Activated CD4-positive, alpha-beta T cell treated with anti-CD3 and anti-CD28 coated beads for 48 hours (primary cell): ENCODE results near the gene MRNIP.

Experiments used
- DNase-seq: peaks from one replicate; pipeline ENCODE4 v3.0.0-alpha.2; 2020

Gene MRNIP

DNA sequence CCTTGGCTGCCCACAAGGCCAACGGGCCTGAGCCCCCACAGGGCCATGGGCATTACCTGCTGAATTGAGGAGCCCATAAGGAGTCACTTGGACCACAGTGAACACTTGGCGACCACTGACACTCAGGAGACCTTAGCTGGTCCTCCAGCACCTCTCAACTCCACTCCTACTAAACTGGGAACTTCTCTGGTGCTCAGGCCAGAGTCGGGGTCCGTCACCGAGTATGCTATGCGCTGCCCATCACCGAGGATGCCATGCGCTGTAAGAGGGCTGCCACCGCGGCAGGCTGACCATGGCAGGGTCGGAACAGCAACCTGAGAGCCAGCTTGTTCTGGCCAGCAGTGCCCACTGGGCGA, 38.5 kb downstream of the MRNIP start:
- DNase-seq: no peak

DNA sequence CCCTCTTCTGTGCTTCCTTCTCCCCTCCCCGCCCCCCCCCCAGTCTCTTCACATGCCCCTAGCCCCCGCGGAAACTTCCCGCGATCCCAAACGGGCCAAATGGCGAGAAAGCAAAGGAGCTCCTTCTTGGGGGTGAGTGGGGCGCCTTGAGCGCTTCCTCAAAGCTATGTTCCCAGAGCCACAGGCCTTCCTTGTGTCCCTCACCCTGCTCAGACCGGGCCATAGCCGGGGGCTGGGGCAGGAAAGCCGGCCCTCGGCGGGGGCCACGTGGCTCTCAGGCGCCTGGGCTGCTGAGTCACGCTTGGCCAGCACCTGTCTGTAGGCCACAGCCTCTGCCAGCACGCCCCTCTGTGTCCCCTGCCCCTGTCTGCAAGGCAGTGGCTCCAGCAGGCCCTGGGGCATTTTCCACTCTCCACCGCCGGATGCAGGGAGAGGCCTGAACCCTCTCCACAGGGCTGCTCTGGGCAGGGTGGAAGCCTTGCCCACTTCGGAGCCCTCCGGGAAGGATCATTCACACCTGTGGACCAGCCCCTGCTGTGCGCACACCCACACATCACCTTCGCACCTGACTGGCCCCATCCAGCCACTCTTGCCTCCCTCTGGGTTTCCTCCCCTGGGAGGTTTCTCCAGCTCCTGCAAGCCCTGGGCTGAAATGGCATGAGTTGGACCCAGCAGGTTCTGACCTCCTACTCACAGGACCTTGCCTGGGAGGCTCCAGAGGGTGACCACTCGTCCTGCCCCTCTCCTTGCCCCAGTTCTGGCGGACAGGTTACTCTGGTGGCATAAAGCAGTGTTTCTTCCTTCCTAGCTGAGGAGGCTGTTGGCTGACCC, 39.1 kb downstream of the MRNIP start:
- DNase-seq: peak; percentile 55

DNA sequence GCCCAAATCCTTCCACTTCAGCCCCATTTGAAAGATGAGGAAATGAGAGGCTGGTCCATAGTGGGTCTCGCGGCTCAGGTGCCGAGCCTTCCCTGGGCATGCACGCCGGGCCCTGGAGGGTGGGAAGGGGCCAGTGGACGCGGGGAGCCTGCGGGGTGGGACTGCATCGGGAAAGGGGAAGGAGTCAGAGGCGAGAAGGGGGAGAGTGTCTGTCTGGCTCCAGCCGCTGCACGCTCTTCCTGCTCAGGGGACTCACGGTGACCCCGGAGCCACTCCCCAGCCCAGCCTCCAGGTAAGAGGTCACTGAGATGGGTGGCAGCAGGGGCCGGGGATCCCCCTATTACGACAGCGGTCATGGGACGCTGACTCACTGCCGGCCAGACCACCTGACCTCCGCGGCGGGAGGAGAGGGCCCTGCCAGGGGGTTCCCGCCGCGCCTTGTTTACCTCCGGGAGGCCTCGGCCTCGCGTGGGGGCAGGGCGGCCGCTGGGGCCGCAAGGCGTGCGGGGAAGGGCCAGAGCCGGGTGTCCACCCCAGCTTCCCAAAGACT, 39.8 kb downstream of the MRNIP start:
- peak; percentile 85 for DNase-seq

DNA sequence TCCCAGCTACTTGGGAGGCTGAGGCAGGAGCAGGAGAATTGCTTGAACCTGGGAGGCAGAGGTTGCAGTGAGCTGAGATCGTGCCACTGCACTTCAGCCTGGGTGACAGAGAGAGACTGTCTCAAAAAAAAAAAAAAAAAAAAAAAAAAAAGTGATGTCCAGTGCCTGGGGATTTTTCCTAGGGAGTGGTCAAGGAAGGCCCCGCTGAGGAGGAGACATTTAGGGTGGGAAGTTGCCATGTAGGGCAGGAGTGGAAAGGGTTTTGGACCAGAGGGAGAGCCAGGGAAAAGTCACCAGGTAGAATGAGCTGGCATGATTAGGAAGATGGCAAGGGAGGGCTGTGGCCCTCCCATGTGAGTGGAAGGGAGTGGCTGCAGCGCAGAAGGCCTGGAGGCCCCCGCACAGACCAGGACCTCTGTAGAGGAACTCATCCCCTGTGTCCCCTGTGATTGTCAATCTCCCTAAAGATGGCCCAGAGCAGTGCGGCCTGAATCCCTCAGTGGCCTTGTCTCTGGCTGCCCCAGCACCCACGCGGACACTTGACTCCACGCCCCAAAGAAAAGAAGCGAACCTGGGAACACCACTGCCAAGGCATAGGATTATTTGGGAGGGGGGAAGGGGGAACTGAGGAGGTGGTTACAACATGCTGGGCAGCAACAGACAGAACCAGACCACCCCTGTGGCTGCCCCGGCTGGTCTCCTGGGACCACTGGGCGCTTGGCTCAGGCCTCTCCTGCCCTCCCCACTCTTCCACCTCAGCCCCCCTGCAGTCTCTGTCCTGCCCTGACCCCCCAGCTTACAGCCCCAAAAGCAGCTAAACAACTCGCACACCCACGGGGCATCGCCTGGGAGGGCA, 40.5 kb downstream of the MRNIP start:
- DNase-seq: no peak

DNA sequence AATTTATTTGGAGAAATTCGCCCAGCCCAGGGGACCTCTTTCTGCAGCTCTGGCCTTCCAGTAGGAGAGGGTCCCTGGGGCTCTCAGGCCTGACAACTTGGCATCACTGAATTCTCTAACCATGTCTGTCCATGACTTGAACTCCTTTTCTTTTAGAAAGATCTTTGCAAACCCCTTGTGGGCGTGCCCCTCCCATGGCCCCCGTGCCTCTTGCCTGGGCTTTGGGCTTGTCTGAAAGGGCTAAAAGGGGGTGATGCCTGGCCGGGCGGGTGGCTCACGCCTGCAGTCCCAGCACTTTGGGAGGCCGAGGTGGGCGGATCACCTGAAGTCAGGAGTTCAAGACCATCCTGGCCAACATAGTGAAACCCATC, 41.2 kb downstream of the MRNIP start:
- DNase-seq: no peak

DNA sequence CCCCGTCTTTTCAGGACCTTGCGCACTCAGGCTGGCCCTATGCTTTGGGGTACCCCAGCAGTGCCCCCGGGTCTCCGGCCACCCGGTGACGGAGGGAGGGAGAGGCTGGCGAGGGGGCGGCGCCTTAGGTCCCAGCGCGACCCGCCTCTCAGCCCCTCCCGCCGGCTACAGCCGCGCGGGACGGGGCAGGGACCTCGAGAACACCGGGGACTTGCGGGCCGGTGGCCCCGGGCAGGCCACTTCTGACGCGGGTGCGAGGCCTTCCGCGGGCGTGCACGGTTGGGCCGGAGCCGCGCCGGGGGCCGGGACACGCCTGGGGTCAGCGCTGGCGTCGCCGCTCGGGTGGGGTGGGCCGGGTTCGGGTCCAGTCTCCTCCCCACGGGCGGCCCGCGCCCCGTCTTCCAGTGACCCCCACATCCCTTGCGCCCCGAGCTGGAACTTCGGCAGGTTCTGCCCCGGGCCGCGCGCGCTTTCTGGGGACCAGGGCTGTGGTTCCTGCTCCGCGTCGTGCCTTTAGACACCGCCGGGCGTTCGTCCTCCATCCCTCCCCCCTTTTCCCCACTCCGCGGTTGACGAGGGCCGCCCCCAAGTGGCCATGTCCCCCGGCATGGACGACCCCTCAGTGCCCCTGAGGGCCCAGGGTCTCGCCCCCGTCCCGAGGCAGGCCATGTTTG, 41.7 kb downstream of the MRNIP start:
- no peak for DNase-seq

DNA sequence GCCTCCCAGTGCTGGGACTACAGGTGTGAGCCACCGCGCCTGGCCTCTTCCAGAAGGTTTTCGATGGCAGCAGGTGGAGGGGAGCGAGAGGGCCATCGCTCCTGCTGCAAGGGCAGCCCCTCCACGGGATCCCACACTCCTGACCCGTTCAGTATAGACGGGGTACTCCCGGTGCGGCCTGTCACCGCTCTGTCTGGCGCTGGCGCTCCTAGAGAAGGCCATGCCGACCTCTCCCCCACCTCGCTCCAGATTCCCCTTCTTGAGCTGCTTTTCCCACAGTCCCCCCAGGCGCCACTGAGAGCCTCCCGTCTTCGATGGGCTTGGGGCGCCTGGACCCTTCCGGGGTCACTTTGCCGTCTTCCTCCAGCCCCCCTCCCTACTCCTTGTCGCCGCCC, 42.2 kb downstream of the MRNIP start:
- DNase-seq: no peak

DNA sequence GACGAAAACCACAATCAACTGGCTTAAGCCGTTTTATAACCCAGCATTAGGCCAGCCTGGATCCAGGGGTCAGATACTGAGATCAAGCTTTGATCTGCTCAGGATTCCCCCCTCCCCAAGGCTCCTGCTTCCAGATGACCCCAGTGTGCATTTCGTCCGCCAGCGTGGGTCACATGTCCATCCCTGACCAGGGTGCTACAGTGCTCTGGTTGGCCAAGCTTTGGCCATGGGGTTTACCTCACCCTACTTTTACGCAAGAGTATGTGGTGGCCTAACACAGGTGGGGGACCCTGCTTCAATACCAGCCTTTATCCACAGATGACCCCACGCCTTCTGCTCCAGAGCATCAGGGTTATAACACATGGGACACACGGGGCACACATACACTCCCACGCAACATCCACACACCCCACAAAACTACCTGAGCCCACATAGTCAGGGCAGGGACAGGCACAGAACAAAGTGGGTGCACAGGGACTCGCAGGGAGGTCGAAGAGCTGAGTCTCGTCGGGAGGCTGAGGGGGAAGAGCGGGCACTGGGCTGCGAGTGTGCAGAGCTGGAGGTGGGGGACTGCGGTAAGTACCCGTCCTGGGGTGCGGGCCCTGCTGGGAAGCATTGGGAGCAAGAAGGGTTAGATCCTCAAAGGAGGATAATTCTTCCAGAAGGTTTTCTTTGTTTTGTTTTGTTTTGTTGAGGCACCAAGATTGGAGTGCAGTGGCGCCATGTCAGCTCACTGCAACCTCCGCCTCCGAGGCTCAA, 42.9 kb downstream of the MRNIP start:
- DNase-seq: no peak

DNA sequence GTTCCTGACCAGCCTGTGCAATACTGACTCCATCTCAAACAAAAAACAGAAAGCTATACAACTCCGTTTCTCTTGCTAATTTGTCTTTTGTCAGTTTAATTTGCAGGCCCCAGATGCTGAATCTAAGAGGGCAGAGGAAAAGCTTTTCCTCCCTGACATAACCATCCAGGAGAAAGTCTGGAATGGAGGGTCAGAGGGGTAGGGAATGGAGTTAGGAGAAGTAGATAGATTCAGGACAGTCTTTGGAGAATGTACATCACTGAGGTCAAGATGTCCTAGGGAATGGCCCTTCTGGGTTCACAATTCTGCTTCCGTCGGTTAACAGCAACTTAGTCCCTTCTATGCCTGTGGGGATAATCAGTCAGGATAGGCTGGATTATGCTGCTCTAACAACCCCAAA, 44.5 kb downstream of the MRNIP start:
- DNase-seq: no peak

DNA sequence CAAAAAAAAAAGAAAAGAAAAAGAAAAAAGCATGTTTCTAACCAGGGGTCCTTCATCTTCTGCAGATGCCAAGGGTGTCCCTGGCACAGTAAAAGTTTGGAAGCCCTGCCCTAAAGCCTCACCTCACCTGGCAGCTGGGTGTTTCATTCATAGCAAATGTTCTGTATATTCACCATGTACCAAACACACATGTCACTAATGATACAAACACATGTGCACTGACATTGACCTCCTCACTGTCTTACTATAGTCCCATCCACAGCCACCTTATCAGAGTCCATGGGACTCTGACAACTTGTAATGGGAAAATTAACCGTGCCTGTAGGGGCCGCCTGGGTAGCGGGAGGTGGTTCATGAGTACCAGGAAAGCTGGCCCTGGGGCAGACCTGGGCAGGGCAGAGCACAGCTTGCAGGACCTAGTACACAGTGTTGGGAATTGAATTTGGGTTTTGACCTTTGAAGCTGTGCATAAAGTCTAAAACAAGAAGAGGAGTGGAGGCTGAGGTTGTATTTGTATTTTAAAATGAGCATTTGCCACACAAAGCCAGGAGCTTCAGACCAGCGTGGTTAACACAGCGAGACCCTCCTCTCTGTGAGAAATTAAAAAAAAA, 45.5 kb downstream of the MRNIP start:
- DNase-seq: no peak

DNA sequence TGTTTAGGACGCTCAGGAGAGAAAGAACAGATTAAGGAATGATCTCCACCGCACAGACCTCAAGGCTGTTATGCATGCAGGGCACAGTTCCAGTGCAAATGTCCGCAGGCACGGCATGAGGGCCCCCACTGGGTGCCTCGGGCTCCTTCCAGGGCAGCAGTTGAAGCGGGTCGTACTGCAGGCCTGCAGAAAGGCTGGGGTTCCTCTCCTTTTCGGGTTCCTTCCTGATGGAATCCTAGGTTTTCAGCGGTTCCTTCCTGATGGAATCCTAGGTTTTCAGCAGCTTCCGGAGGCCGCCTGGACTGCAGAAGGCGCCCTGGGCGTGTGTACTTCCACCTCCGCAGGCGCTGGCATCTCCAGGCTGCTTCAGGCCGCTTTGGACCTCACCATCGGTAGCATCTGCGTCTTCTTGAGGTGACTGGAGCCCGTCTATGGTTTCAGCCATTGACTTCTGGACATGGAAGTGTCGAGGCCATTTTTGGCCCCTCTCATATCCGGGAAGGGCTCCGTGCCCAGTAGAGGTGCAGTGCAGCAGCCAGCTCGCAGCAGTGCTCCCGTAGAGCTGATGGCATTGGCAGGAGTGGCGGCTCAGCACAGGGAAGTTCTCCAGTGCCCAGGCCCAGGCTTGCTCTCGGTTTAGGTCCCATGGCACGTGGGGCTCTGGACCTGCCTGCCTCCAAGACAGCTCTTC, 46.3 kb downstream of the MRNIP start:
- no peak for DNase-seq

DNA sequence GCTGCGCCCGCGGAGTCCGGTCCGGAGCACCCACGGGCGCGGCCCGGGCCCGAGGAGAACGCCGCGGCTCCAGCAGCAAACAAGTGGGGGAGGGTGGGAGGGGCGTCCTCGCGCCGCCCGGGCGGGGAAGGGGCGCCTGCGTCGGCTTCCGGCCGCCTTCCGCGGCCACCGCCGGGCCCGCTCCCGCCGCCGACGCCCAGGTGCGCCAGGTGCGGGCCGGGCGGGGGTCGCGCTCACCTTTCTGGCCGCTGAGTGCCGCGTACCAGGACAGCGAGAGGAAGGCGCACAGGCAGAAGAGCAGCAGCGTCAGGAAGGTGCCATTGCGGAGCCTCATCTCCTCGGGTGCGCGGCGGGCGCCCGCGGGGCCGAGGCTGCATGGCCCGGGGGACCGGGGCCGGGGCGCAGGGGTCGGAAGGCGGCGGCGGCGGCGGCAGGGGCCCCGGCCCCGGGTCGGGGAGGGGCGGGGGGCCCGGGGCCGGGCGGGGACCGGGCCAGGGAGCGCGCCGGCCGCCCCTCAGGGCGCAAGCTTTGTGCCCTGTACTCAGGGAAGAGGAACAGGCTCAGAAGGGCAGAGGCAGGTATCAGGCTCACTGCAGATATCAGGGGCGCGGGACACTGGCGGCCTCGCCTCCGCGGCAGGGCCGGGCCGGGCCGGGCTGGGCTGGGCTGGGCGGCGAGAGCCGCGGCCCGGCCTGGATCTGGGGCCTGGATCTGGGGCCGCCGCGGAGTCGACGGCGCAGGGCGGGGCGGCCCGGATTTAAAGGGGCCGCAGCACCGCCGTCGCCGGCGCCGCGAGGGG, 52.2 kb downstream of the MRNIP start, which contains the start of gene MGAT4B:
Gene MGAT4B (minus strand): TSS at position 617 of the 799 bp plus-strand sequence. CDS start 283 bp downstream, at position 334.
- peak; percentile 71 for DNase-seq

DNA sequence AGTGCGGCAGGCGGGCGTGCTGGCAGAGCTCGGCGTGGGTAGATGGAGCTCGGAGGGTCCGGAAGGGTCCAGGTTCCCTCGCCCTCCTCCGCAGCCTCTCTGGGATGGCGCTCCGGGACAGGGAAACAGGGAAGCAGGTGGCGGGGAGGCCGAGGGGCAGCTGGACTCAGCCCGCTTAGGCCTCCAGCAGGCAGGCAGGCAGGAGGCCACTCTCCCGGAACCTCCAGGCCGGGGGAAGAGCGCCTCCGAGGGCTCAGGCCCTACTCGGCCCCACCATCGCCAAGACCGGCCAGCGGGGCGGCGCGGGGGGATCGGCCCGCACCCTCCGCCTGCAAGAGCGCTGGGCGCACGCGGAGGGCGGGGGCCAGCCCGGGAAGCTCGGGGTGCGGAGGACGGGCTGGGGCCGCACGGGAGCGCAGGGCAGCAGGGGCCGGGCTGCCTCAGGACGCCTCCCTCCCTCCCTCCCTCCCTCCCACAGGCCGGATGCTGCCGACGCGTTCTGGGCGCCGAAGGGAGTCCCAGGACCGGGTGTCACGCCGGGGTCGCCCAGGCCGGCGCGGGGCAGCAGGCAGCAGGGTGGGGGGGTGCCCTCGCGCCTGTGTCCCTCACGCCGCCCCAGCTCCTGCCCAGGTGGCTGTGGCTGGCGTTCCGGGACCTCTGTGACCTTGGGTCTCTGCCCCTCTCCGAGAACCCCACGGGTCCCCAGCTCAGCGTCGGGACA, 52.9 kb downstream of the MRNIP start:
- DNase-seq: peak; percentile 57

DNA sequence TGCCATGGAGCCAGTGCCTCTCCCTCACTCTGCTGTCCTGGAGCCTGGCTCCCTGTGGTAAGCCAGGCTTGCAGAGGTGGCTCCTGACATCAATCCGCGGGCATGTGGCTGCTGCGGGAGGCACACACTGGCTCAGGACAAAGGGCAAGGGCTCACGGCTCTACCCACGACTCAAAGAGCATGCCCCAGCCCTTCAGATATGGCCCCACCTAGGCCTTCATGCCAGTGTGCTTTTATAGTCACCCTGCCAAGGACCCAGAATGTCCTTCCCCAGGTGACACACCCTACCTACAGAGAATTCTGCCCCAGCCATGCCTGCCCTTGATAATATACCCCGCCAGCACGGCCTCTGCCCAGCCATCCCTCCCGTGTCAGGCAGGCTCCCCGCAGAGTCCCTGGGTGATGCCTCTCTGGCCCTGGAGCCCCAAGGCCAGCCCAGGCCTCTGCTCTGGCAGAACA, 53.5 kb downstream of the MRNIP start:
- DNase-seq: no peak

DNA sequence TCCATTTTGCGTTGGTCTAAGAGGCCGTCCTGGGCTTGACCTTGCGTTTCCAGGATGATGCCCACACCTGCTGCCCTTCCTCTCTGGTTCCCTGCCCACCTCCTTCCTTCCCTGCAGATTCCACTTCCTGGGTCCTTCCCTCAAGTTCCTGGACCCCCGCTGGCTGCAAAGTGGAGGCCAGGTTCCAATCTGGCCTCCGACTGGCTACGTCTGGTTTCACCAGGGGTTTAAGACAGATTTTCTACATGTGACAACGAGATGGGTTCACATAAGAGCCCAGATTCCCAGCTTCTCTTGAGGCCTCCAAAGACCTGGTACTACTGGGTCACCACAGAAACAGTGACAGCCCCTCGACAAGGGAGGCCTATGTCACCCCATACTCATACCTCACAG, 54.1 kb downstream of the MRNIP start:
- no peak for DNase-seq

DNA sequence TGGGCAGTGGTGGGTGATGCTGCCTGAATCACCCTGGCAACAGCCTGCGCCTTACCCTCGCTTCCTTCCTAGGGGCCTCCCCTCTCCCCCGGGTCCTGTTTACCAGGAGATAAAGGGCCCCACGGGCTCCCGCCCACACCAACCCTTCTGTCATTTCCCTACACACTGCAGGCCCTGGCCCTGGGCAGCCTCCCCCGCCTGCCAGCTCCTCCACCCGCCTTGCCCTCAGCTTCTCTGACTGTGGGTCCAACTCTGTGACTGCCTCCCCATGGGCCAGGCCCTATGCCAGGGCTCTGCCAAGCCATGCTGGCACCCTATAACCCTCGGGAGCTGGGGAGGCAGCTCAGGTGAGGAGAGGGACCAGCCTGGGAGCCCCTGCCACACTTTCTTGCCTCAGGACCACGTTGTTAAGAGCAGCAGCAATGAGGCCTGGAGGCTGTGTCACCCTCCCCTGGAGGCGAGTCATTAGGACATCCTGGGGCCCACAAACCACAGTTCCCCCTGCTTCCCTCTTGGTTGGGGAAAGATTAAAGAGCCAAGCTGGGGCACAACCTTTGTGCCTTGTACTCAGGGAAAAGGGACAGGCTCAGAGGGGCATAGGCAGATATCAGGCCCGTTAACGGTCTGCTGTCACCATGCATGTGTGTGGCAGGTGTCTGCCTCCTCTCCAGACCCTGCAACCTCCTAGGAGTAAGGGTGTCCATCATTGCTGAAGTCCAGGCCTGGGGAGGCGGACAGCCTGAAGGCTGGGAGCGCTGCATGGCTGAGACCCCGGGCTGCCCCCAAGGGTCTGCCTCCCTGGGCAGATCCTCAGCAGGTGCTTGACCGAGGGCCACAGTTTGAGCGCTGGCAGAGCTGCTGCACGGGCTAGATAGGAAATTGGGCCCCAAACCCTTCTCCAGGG, 54.7 kb downstream of the MRNIP start:
- DNase-seq: peak; percentile 78

DNA sequence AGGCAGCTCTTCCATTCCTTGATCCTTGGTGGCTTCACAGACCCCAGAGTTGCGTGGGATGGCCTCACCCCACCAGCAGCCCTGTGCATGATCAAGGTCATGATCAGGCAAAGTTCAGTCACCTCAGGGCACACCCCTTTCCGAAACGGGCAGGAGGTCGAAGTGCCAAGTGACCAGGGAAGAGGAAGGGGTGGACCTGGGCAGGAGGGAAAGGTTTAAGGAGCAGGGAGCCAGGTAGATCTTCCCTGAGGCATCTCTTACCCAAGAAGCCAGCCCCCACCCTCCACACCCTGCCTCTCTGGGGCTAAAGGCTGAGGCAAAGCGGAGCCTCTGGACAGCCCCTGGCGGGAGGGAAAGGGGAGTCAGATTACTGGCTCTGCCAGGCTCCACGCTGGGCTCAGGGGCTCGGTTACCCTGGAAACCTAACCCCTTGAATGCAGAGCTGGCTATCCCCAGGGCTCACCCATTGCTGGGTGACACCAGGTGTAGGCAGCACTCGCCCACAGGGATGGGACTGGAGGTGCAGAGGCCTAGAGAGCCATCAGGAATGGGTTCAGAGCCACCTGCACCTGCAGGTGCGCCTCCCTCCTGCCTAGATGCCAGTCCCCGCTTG, 55.6 kb downstream of the MRNIP start:
- DNase-seq: no peak

DNA sequence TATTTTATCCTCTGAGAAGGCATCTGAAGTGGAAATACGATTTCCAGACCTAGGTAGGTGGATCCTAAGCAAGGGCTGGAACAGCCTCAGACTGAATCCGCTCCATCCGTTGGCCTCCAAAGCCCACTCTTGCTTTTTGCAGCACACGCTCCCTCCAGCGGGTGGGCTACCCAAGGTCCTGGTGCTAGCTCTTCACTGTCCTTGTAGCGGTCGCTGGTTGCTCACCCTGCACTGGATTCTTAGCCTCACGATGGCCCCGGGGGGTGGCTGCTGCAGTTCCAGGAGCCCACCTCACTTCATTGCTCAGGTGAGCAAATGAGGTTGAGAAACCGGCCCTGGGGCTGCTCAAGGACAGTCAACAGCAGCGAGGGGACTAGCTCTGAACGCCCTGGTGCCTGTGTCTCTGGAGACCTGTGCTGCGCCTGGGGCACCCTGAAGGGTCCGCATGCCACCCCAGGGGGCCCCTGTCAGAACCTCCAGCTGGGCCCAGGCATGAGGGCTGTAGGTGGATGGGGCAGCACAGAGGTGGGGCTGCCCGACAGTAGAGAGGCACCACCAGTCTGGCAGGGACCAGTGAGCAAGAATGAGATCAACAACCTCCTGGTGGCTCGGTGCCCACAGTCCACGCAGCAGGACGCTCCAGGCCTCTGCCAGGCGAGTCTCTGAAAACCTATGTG, 56.3 kb downstream of the MRNIP start:
- no peak for DNase-seq
